GM19238 (cell line): ENCODE measurements around the gene ERBB2.
"Not testable (repeated sequence)": the region's sequence is repeated elsewhere in the genome, so short reads cannot be mapped to it uniquely, and the experiment has no call there.

ENCODE experiments used
- DNase-seq: peaks from one replicate; pipeline ENCODE4 v3.0.0; 2011; ENCODE audit warnings: low spot score; ENCODE audit not compliant: insufficient read length

Gene ERBB2

GRCh38 chr17:39703913-39704312 is 4.0 kb downstream of the ERBB2 start:
- DNase-seq, result no peak

- no peak for DNase-seq
These were observed 5.1 kb downstream of the ERBB2 start for GRCh38 chr17:39704821-39705551.

- no peak for DNase-seq
These were observed 6.0 kb downstream of the ERBB2 start for GRCh38 chr17:39705786-39706348.

- no peak for DNase-seq
These were observed 6.5 kb downstream of the ERBB2 start for GRCh38 chr17:39706383-39706782.

GRCh38 chr17:39706921-39707337 is 7.1 kb downstream of the ERBB2 start:
- DNase-seq, result no peak

GRCh38 chr17:39709319-39709997 is 9.6 kb downstream of the ERBB2 start:
- DNase-seq, result no peak

GRCh38 chr17:39709998-39710964 is 10.4 kb downstream of the ERBB2 start:
- no peak for DNase-seq

- not testable (repeated sequence) for DNase-seq
These were observed 11.2 kb downstream of the ERBB2 start for GRCh38 chr17:39711071-39711470.

GRCh38 chr17:39711851-39712250 is 12.0 kb downstream of the ERBB2 start:
- DNase-seq, result no peak

- DNase-seq, result no peak
These were observed 14.4 kb downstream of the ERBB2 start for GRCh38 chr17:39714234-39714633.

- DNase-seq, result no peak
These were observed 15.7 kb downstream of the ERBB2 start for GRCh38 chr17:39715375-39716072.

- no peak for DNase-seq
These were observed 16.4 kb downstream of the ERBB2 start for GRCh38 chr17:39716073-39716818.

GRCh38 chr17:39716879-39717536 is 17.1 kb downstream of the ERBB2 start:
- no peak for DNase-seq

GRCh38 chr17:39717660-39718059 is 17.8 kb downstream of the ERBB2 start:
- DNase-seq, result no peak

GRCh38 chr17:39719563-39720355 is 19.9 kb downstream of the ERBB2 start:
- DNase-seq, result no peak

- no peak for DNase-seq
These were observed 22.2 kb downstream of the ERBB2 start for GRCh38 chr17:39722104-39722503.

- DNase-seq, result no peak
These were observed 23.3 kb downstream of the ERBB2 start for GRCh38 chr17:39722965-39723848.

GRCh38 chr17:39724731-39725130 is 24.9 kb downstream of the ERBB2 start:
- DNase-seq, result no peak
